ENCODE data around the gene HSD11B1.

Gene HSD11B1

GRCh38 chr1:209756615-209757445, 52.2 kb downstream of the HSD11B1 start:
- no peak for DNase-seq

GRCh38 chr1:209758400-209758799, 53.8 kb downstream of the HSD11B1 start:
- DNase-seq = no peak

- no peak for DNase-seq
These were observed 55.2 kb downstream of the HSD11B1 start for GRCh38 chr1:209759829-209760359.

- no peak for DNase-seq
These were observed 56.5 kb downstream of the HSD11B1 start for GRCh38 chr1:209761011-209761635.

DNA sequence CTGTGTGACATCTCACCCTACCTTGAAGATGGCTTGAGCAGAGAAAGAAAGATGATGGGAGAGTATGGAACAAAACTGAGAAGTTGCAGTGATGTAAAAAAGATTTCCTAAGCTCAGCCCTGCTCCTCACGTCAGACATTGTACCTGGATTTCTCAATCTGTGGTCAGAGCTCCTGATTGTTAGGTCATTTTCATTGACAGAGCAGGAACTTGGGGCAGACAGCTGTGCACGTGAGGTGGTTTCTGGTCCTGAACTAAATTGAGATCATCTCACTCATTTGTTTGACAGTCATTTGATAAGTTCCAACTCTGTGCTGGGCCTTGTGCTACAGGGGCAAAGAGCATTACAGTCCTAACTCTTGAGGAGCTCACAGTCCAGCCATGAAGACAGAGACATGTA, 61.4 kb downstream of the HSD11B1 start:
- no peak for DNase-seq

DNA sequence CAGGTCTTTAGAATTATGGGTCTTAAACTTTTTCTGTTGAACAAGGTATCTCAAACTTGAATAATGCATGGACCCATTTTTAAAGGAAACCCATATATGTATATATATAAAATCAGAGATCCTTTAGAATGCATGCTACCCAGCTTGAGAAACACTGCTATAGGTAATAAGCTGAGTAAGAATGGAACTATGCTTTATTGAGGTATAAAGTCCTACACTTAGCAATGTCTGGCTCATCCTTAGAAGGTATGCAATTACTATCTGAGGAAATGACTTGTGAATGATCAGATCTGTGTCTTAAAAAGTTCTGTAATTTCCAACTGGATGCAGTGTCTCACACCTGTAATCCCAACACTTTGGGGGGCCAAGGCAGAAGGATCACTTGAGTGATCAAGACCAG, 62.5 kb downstream of the HSD11B1 start:
- DNase-seq = no peak

DNA sequence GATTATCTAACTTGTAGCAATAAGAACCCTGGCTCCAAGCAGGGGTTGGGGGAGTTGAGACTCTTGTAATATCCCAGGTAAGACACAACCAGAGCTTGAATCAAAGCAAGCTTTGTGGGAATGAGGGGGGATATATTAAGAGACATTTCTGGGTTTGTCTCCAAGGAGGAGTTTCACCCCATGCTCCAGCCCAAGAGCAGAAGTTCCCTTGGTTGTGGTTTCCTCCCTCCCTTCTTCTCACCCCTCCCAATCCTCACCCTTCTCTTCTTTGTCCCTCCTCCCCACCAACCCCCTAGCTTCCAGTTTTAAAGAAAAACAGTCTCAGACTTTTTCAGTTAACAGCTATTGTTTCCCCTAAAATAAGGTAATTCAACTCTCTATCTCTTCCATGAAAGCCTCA, 63.1 kb downstream of the HSD11B1 start:
- DNase-seq = no peak

GRCh38 chr1:209768354-209768774, 63.7 kb downstream of the HSD11B1 start:
- peak; percentile 72 for DNase-seq

DNA sequence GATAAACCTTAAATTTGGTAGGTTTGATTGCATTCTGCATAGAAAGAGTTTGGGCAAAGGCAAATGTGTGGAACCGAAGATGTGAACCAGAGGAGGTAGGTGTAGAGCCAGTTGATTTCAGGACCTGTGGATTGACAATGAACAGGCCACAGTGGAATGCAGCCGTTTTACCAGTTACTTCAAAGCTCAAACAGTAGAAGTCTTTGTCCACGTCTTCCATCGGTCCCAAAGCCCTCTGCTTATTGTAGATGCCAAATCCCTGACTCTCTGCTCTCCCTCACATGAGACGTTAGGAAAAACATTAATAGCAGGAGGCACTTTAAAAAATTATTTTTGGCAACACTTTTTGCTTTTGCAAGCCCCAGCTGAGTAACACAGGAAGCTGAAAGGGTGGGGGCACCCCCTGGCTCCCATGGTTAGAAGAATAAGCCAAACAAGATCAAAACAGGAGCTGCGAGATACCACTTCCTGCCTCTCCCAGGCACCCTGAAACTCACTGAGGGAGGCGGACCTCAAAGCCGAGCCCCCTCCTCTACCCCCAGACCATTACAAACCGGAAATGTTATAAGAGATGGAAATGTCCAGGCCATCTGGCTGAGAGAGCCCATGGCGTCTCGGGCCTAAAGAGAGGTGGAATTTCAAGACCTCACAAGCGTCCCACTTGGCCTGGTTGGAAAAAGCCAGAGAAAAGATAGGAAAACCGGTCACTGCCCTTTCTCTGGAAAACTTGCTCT, 64.7 kb downstream of the HSD11B1 start:
- DNase-seq = peak; percentile 75

DNA sequence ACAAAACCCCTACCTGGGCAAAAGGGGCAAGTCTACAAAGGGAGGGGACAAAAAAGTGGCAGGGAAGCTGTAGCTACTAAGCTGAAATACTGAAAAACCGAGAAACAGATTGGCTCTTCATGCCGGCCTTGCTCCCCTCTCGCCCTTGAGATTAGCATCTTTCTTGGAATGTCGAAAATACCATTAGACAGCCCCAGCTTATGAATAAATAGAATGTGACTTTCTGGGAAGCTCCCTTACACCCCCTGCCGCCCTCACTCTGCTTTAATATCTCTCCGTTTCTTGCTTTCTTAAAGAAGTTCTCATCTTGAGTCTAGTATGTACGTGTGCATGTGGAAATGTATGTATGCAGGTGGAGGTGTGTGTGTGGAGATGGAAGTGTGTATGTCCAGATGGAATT, 65.3 kb downstream of the HSD11B1 start:
- no peak for DNase-seq

GRCh38 chr1:209770636-209771415, 66.2 kb downstream of the HSD11B1 start:
- DNase-seq = no peak

DNA sequence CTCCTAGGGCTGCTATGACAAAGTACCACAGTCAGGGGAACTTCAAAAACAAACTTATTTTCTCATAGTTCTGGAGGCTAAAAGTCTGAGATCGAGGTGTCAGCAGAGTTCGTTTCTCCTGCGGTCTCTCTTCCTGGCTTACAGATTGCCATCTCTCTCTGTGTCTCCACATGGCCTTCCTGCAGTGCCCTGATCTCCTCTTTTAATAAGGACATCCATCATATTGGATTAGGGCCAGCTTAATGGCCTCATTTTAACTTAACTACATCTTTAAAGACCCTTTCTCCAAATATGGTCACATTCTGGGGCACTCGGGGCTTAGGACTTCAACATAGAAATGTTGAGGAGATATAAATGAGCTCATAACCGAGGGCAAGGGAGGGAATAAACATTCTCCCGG, 67.5 kb downstream of the HSD11B1 start:
- DNase-seq = no peak

GRCh38 chr1:209774592-209774991, 69.9 kb downstream of the HSD11B1 start:
- DNase-seq = no peak

GRCh38 chr1:209775678-209776077, 71.0 kb downstream of the HSD11B1 start:
- no peak for DNase-seq

- no peak for DNase-seq
These were observed 72.9 kb downstream of the HSD11B1 start for GRCh38 chr1:209777587-209777986.

DNA sequence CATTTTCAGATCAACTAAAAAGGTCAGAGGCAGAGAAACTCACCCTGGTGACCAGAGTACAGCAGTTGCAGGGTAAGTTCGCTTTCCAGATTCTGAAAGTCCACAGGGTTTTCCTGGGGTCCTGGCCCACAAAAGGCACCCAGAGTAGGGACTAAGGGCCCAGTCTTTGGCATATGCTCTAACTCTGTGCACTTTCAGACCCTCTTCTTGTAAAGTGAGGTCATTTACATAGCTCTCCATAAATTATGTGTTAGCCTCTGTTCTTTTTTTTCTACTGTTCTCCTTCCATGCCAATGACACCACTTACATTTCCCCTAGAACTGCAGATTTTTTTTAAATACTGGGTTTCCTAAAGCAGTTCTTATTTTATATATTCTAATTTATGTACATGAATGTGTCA, 73.5 kb downstream of the HSD11B1 start:
- DNase-seq = no peak

DNA sequence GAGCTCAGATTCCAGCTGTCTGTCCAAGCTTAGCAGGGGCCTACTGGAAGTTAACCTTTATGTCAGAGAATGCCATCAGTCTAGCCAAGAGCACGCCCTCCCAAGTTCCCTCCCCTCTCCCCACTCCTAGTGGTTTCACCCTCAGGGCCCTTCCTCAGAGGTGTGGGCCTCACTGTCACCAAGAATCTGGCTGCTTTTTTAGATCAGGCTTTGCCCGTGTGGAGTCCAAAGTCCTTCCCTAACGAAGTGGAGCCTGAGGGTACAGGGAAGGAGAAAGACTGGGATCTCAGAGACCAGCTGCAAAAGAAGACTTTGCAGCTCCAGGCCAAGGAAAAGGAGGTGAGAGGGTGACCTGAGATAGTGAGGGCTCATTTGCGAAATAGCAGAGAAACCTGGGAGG, 75.6 kb downstream of the HSD11B1 start:
- DNase-seq = no peak

DNA sequence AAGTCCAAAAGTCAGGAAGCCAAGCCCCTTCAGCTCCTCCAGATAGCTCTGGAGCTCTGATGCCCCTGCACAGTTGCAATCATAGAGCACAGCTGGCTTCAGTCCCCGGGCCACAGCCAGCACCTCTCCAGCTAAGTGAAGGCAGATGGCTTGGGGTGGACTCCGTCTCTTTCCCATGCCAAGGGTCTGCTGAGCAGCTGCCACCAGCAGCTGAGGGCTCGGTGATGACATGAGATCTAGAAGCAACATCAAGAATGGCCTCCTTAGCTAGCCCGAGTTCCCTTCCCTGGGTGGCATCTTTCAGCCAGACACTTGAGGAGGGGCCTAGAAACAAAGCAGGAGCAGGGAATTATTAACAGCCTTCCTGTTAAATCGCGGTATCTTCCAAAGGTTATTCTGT, 78.7 kb downstream of the HSD11B1 start:
- DNase-seq = no peak
